ENCODE data around the gene GSC2.
"Not testable (repeated sequence)": the region's sequence is repeated elsewhere in the genome, so short reads cannot be mapped to it uniquely, and the experiment has no call there.

The GSC2 gene

DNA sequence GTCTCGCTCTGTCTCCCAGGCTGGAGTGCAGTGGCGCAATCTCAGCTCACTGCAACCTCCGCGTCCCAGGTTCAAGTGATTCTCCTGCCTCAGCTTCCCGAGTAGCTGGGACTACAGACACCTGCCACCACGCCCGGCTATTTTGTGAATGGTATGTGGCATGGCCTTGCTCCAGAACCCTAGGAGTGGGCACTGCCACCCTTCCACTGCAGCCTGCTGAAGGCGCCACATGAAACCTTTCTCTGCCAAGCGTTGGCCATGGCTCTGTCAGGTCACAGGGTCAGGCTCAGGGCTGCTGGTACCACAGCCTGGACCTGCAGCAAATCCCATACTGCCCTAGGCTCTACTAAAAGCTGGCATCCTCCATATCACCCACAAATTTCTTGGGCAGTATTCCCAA is 6.0 kb upstream of the GSC2 start:
- H3K4me3 ChIP-seq (ENCODE audit: low read depth, low read length): not testable (repeated sequence)

- H3K4me3 ChIP-seq (ENCODE audit: low read depth, low read length): no peak overlapping the region
These were observed 3.1 kb upstream of the GSC2 start for GRCh38 chr22:19152942-19153883.

- no peak overlapping the region for H3K4me3 ChIP-seq (ENCODE audit: low read depth, low read length)
These were observed 1.5 kb upstream of the GSC2 start for GRCh38 chr22:19151329-19152191.

- no peak overlapping the region for H3K4me3 ChIP-seq (ENCODE audit: low read depth, low read length)
These were observed 613 bp upstream of the GSC2 start for GRCh38 chr22:19150482-19151328.

- peak overlapping the region; percentile 10 for H3K4me3 ChIP-seq (ENCODE audit: low read depth, low read length)
These were observed 827 bp downstream of the GSC2 start for GRCh38 chr22:19149047-19149883.

- no peak overlapping the region for H3K4me3 ChIP-seq (ENCODE audit: low read depth, low read length)
These were observed 1.6 kb downstream of the GSC2 start for GRCh38 chr22:19148417-19149046.

DNA sequence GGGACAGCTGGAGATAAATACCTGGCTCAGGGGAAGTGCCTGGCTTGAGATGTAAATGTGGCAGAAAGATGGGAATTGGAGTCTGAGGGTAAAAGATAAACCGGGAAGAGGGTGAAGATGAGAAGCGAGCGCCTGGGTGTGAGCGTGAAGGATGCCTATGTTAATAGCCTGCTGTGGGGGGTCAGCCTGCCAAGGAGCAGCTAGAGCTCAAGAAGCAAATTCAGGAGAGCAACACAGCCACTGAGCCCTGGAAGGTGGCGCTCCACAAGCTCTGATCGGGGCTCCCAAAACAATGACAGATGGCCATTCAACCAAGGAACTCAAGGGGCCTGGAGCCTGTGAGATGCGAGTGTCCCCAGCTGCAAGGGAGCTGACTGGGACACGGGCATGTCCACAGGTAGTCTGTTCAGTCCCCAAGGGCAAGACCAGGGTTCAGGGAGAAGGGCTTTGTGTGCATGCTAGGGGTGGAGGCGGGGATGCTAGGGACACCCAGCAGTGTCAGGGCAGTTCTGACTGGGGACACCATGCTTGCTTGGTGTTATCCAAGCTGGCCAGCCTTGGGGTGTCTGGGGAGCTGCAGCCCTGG is 2.8 kb downstream of the GSC2 start:
- H3K4me3 ChIP-seq (ENCODE audit: low read depth, low read length): no peak overlapping the region

- no peak overlapping the region for H3K4me3 ChIP-seq (ENCODE audit: low read depth, low read length)
These were observed 3.7 kb downstream of the GSC2 start for GRCh38 chr22:19146215-19146968.

- H3K4me3 ChIP-seq (ENCODE audit: low read depth, low read length): peak overlapping the region; percentile 97
These were observed 6.1 kb downstream of the GSC2 start for GRCh38 chr22:19143967-19144400.

DNA sequence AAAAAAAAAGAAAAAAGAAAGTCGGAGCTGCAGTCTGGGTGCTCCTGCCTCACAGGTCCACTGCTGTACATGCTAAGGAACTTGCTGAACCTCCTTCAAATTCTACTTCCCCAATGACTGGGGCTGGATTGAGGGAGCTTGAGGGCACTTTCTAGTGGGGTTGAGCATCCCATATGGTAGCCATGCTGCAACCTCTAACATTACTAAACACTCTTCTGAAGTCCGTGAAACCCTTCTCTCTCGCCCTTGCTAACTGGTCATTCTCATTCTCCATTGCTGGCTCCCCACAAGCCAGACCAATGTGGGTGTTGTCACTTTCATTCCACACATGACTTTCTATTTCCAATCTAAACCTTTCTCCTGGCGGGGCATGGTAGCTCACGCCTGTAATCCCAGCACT is 6.9 kb downstream of the GSC2 start:
- H3K4me3 ChIP-seq (ENCODE audit: low read depth, low read length): no peak overlapping the region

- H3K4me3 ChIP-seq (ENCODE audit: low read depth, low read length): no peak overlapping the region
These were observed 7.7 kb downstream of the GSC2 start for GRCh38 chr22:19142394-19142793.

GRCh38 chr22:19139974-19140373 is 10.1 kb downstream of the GSC2 start:
- H3K4me3 ChIP-seq (ENCODE audit: low read depth, low read length): no peak overlapping the region

GRCh38 chr22:19139001-19139356 is 11.1 kb downstream of the GSC2 start:
- H3K4me3 ChIP-seq (ENCODE audit: low read depth, low read length): no peak overlapping the region

- no peak overlapping the region for H3K4me3 ChIP-seq (ENCODE audit: low read depth, low read length)
These were observed 11.7 kb downstream of the GSC2 start for GRCh38 chr22:19138217-19139000.

GRCh38 chr22:19137384-19138216 is 12.5 kb downstream of the GSC2 start:
- H3K4me3 ChIP-seq (ENCODE audit: low read depth, low read length): no peak overlapping the region

- no peak overlapping the region for H3K4me3 ChIP-seq (ENCODE audit: low read depth, low read length)
These were observed 13.2 kb downstream of the GSC2 start for GRCh38 chr22:19136915-19137314.

GRCh38 chr22:19134874-19135273 is 15.2 kb downstream of the GSC2 start:
- H3K4me3 ChIP-seq (ENCODE audit: low read depth, low read length): no peak overlapping the region

Data from iPS-11a (cell line).